ENCODE results near the gene KIF12. TPM values are rescaled to one million over a fixed set of nuclear protein-coding genes. Genes with fewer than 3 reads are reported as not detected.

KIF12 gene
- total and polyA plus RNA-seq, 5 donors from 2014 or later, result not detected

DNA sequence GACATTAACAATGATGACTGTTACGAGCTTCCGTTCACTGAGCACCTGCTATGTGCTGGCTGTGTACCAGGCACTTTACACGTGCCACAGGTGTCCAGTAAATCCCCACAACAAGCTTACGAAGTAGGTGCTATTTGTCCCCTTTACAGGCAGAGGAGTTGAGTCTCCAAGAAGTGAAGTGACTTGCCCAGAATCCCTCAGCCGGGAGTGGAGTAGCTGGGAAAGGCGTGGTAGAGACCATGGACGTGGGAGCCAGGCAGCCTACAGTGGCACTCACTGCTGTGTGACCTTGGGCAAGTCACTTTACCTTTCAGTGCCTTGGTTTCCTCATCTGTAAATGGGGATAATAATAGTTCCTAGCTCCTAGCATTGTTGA lies 20.3 kb downstream of the KIF12 start:
- H3K4me1 ChIP-seq (ENCODE audit: control insufficient read depth, insufficient read depth, low read length, poor library complexity, severe bottlenecking), result no peaks in the 10 kb centered on the region
- DNase-seq (no peak), ATAC-seq (ENCODE audit: low read depth in 2 of 2) (no peak)
- no peaks in the 10 kb centered on the region for H3K27me3 ChIP-seq (ENCODE audit: control insufficient read depth, insufficient read depth, low read length)
- no peak overlapping the region for H3K4me3 ChIP-seq (ENCODE audit: low read depth, low read length)
- Mint-ChIP-seq H3K4me3 (no peak overlapping the region), H3K36me3 (no peaks in the 10 kb centered on the region), H3K27ac (no peak overlapping the region), H3K9me3 (peaks cover 0 to 3% (median 0%) of the 10 kb centered on the region in 7 donors), H3K4me1 (peaks cover 0 to 5% (median 3%) of the 10 kb centered on the region in 4 donors), H3K27me3 (peaks cover 4% of the 10 kb centered on the region)
- no peaks in the 10 kb centered on the region for H3K36me3 ChIP-seq (ENCODE audit: control insufficient read depth, insufficient read depth, low read length)
- H3K9me3 ChIP-seq (ENCODE audit: control insufficient read depth in 2 of 2, low read length in 2 of 2), result no peaks in the 10 kb centered on the region
- H3K27ac ChIP-seq (ENCODE audit: insufficient read depth, low read length, poor library complexity, severe bottlenecking), result no peak overlapping the region

- ATAC-seq (ENCODE audit: low read depth in 2 of 2) (no peak), DNase-seq (no peak)
- no peak within 1 kb of the TSS for H3K4me3 Mint-ChIP-seq
- H3K27ac Mint-ChIP-seq, result peak within 1 kb of the TSS in 1 of 3 donors; percentile 34
- no peaks in the 10 kb centered on the region for H3K9me3 ChIP-seq (ENCODE audit: control insufficient read depth in 2 of 2, low read length in 2 of 2)
- peaks cover 0 to 5% (median 3%) of the 10 kb centered on the region in 4 donors for H3K4me1 Mint-ChIP-seq
- H3K9me3 Mint-ChIP-seq, result peaks cover 0 to 3% (median 0%) of the 10 kb centered on the region in 7 donors
- H3K27ac ChIP-seq (ENCODE audit: insufficient read depth, low read length, poor library complexity, severe bottlenecking), result no peak within 1 kb of the TSS
- H3K36me3 Mint-ChIP-seq, result no peaks in the 10 kb centered on the region
- no peak within 1 kb of the TSS for H3K4me3 ChIP-seq (ENCODE audit: low read depth, low read length)
- no peaks in the 10 kb centered on the region for H3K27me3 ChIP-seq (ENCODE audit: control insufficient read depth, insufficient read depth, low read length)
- peaks cover 4% of the 10 kb centered on the region for H3K27me3 Mint-ChIP-seq
- no peaks in the 10 kb centered on the region for H3K4me1 ChIP-seq (ENCODE audit: control insufficient read depth, insufficient read depth, low read length, poor library complexity, severe bottlenecking)
- no peaks in the 10 kb centered on the region for H3K36me3 ChIP-seq (ENCODE audit: control insufficient read depth, insufficient read depth, low read length)
Observed at GRCh38 chr9:114078021-114078780, 20.9 kb downstream of the KIF12 start, which contains the start of gene AMBP. Gene AMBP (minus strand): TSS chr9:114078300. CDS start chr9:114078209, 91 bp downstream.

- no peaks in the 10 kb centered on the region for H3K4me1 ChIP-seq (ENCODE audit: control insufficient read depth, insufficient read depth, low read length, poor library complexity, severe bottlenecking)
- no peak overlapping the region for H3K4me3 ChIP-seq (ENCODE audit: low read depth, low read length)
- H3K36me3 ChIP-seq (ENCODE audit: control insufficient read depth, insufficient read depth, low read length), result no peaks in the 10 kb centered on the region
- no peaks in the 10 kb centered on the region for H3K9me3 ChIP-seq (ENCODE audit: control insufficient read depth in 2 of 2, low read length in 2 of 2)
- Mint-ChIP-seq H3K27ac (no peak overlapping the region), H3K4me3 (no peak overlapping the region), H3K27me3 (peaks cover 4% of the 10 kb centered on the region), H3K9me3 (peaks cover 0 to 3% (median 0%) of the 10 kb centered on the region in 7 donors), H3K4me1 (peaks cover 0 to under 1% (median 0%) of the 10 kb centered on the region in 4 donors), H3K36me3 (no peaks in the 10 kb centered on the region)
- H3K27me3 ChIP-seq (ENCODE audit: control insufficient read depth, insufficient read depth, low read length), result no peaks in the 10 kb centered on the region
- H3K27ac ChIP-seq (ENCODE audit: insufficient read depth, low read length, poor library complexity, severe bottlenecking), result no peak overlapping the region
- DNase-seq (no peak), ATAC-seq (ENCODE audit: low read depth in 2 of 2) (no peak)
Observed at GRCh38 chr9:114077162-114077837, 21.8 kb downstream of the KIF12 start.

GRCh38 chr9:114076237-114077161 lies 22.6 kb downstream of the KIF12 start:
- no peak overlapping the region for H3K4me3 ChIP-seq (ENCODE audit: low read depth, low read length)
- ATAC-seq (ENCODE audit: low read depth in 2 of 2) (no peak), DNase-seq (no peak)
- H3K27me3 ChIP-seq (ENCODE audit: control insufficient read depth, insufficient read depth, low read length), result no peaks in the 10 kb centered on the region
- no peaks in the 10 kb centered on the region for H3K4me1 ChIP-seq (ENCODE audit: control insufficient read depth, insufficient read depth, low read length, poor library complexity, severe bottlenecking)
- H3K27ac Mint-ChIP-seq, result peak overlapping the region in 1 of 3 donors; percentile 16
- no peaks in the 10 kb centered on the region for H3K4me1 Mint-ChIP-seq
- peaks cover 0 to 3% (median 0%) of the 10 kb centered on the region in 7 donors for H3K9me3 Mint-ChIP-seq
- H3K36me3 Mint-ChIP-seq, result no peaks in the 10 kb centered on the region
- H3K27ac ChIP-seq (ENCODE audit: insufficient read depth, low read length, poor library complexity, severe bottlenecking), result no peak overlapping the region
- no peaks in the 10 kb centered on the region for H3K36me3 ChIP-seq (ENCODE audit: control insufficient read depth, insufficient read depth, low read length)
- no peak overlapping the region for H3K4me3 Mint-ChIP-seq
- peaks cover 4% of the 10 kb centered on the region for H3K27me3 Mint-ChIP-seq
- no peaks in the 10 kb centered on the region for H3K9me3 ChIP-seq (ENCODE audit: control insufficient read depth in 2 of 2, low read length in 2 of 2)

- Histone ChIP-seq H3K4me3 (ENCODE audit: low read depth, low read length) (no peak overlapping the region), H3K4me1 (ENCODE audit: control insufficient read depth, insufficient read depth, low read length, poor library complexity, severe bottlenecking) (no peaks in the 10 kb centered on the region), H3K9me3 (ENCODE audit: control insufficient read depth in 2 of 2, low read length in 2 of 2) (no peaks in the 10 kb centered on the region), H3K27ac (ENCODE audit: insufficient read depth, low read length, poor library complexity, severe bottlenecking) (no peak overlapping the region), H3K27me3 (ENCODE audit: control insufficient read depth, insufficient read depth, low read length) (no peaks in the 10 kb centered on the region), H3K36me3 (ENCODE audit: control insufficient read depth, insufficient read depth, low read length) (no peaks in the 10 kb centered on the region)
- Mint-ChIP-seq H3K27me3 (peaks cover 4% of the 10 kb centered on the region), H3K27ac (no peak overlapping the region), H3K36me3 (no peaks in the 10 kb centered on the region), H3K9me3 (peaks cover 0 to 3% (median 0%) of the 10 kb centered on the region in 7 donors), H3K4me3 (no peak overlapping the region), H3K4me1 (no peaks in the 10 kb centered on the region)
- no peak for ATAC-seq (ENCODE audit: low read depth in 2 of 2)
- DNase-seq, result no peak
Observed at GRCh38 chr9:114075602-114076001, 23.5 kb downstream of the KIF12 start.

GRCh38 chr9:114072184-114073140 lies 26.6 kb downstream of the KIF12 start:
- Histone ChIP-seq H3K36me3 (ENCODE audit: control insufficient read depth, insufficient read depth, low read length) (no peaks in the 10 kb centered on the region), H3K9me3 (ENCODE audit: control insufficient read depth in 2 of 2, low read length in 2 of 2) (no peaks in the 10 kb centered on the region), H3K27me3 (ENCODE audit: control insufficient read depth, insufficient read depth, low read length) (no peaks in the 10 kb centered on the region), H3K4me3 (ENCODE audit: low read depth, low read length) (no peak overlapping the region), H3K4me1 (ENCODE audit: control insufficient read depth, insufficient read depth, low read length, poor library complexity, severe bottlenecking) (no peaks in the 10 kb centered on the region), H3K27ac (ENCODE audit: insufficient read depth, low read length, poor library complexity, severe bottlenecking) (no peak overlapping the region)
- H3K4me1 Mint-ChIP-seq, result no peaks in the 10 kb centered on the region
- no peaks in the 10 kb centered on the region for H3K36me3 Mint-ChIP-seq
- no peak overlapping the region for H3K4me3 Mint-ChIP-seq
- ATAC-seq (ENCODE audit: low read depth in 2 of 2), result no peak
- peaks cover 5% of the 10 kb centered on the region for H3K27me3 Mint-ChIP-seq
- peaks cover 0 to 2% (median 0%) of the 10 kb centered on the region in 7 donors for H3K9me3 Mint-ChIP-seq
- DNase-seq, result no peak
- H3K27ac Mint-ChIP-seq, result no peak overlapping the region
